Measurements from ENCODE around the gene PCP2.

The PCP2 gene

GRCh38 chr19:7619671-7620441 is 13.7 kb downstream of the PCP2 start:
- H3K23ac ChIP-seq (ENCODE audit: low read length in 2 of 2): no peak overlapping the region
- peaks cover 39 to 85% of the 10 kb centered on the region in 2 experiments for H3K36me3 ChIP-seq (ENCODE audit: control insufficient read depth in 1 of 2, insufficient read depth in 2 of 2, low read depth in 1 of 2, low read length in 2 of 2)
- peaks cover 19% of the 10 kb centered on the region for H3K79me1 ChIP-seq (replicated peaks; ENCODE audit: low read length, poor library complexity, severe bottlenecking)
- no peaks in the 10 kb centered on the region for H3K4me1 ChIP-seq (ENCODE audit: control insufficient read depth, insufficient read depth, low read depth, low read length)
- H3K4ac ChIP-seq (ENCODE audit: low read depth in 1 of 2, low read length in 2 of 2): no peak overlapping the region
- no peak overlapping the region for H4K8ac ChIP-seq (ENCODE audit: low read length)
- no peak overlapping the region for H3K14ac ChIP-seq (ENCODE audit: low read length in 2 of 2)
- no peak overlapping the region for H3K9ac ChIP-seq (ENCODE audit: low read length)
- H2BK15ac ChIP-seq (ENCODE audit: low read depth, poor library complexity, severe bottlenecking): no peak overlapping the region
- H3K4me3 ChIP-seq (ENCODE audit: insufficient read depth in 1 of 2, low read depth in 1 of 2, low read length in 2 of 2): no peak overlapping the region
- H2BK120ac ChIP-seq (ENCODE audit: low read depth, low read length): no peak overlapping the region
- no peak overlapping the region for H3K4me2 ChIP-seq (ENCODE audit: low read length, poor library complexity, severe bottlenecking)
- H4K91ac ChIP-seq (ENCODE audit: low read length): no peak overlapping the region
- H2AFZ ChIP-seq (ENCODE audit: low read depth, low read length): no peak overlapping the region
- no peak for DNase-seq
- no peaks in the 10 kb centered on the region for H3K9me3 ChIP-seq (ENCODE audit: control insufficient read depth, low read length)
- no peaks in the 10 kb centered on the region for H3K27me3 ChIP-seq (ENCODE audit: control insufficient read depth in 1 of 2, insufficient read depth in 1 of 2, low read length in 2 of 2)
- H2BK5ac ChIP-seq (ENCODE audit: low read depth, low read length, poor library complexity, severe bottlenecking): no peak overlapping the region
- H3K18ac ChIP-seq (ENCODE audit: low read depth in 1 of 2, low read length in 2 of 2): no peak overlapping the region
- 97% methylated on average over 48 of the region's 48 CpGs for WGBS
- H2AK5ac ChIP-seq (ENCODE audit: low read length, severe bottlenecking): no peak overlapping the region
- no peak overlapping the region for H2BK12ac ChIP-seq (ENCODE audit: low read length in 2 of 2)
- no peak overlapping the region for H3K27ac ChIP-seq (ENCODE audit: low read length, poor library complexity, severe bottlenecking)

GRCh38 chr19:7618771-7619510 is 14.6 kb downstream of the PCP2 start:
- H3K18ac ChIP-seq (ENCODE audit: low read depth in 1 of 2, low read length in 2 of 2): no peak overlapping the region
- no peak overlapping the region for H2AFZ ChIP-seq (ENCODE audit: low read depth, low read length)
- no peak overlapping the region for H4K91ac ChIP-seq (ENCODE audit: low read length)
- no peak overlapping the region for H3K4me3 ChIP-seq (ENCODE audit: insufficient read depth in 1 of 2, low read depth in 1 of 2, low read length in 2 of 2)
- no peak overlapping the region for H2BK5ac ChIP-seq (ENCODE audit: low read depth, low read length, poor library complexity, severe bottlenecking)
- 97% methylated on average over 20 of the region's 21 CpGs for WGBS
- H2AK5ac ChIP-seq (ENCODE audit: low read length, severe bottlenecking): no peak overlapping the region
- H3K9me3 ChIP-seq (ENCODE audit: control insufficient read depth, low read length): no peaks in the 10 kb centered on the region
- no peak overlapping the region for H3K4me2 ChIP-seq (ENCODE audit: low read length, poor library complexity, severe bottlenecking)
- no peak overlapping the region for H3K9ac ChIP-seq (ENCODE audit: low read length)
- no peak overlapping the region for H4K8ac ChIP-seq (ENCODE audit: low read length)
- peaks cover 33 to 75% of the 10 kb centered on the region in 2 experiments for H3K36me3 ChIP-seq (ENCODE audit: control insufficient read depth in 1 of 2, insufficient read depth in 2 of 2, low read depth in 1 of 2, low read length in 2 of 2)
- no peak overlapping the region for H3K27ac ChIP-seq (ENCODE audit: low read length, poor library complexity, severe bottlenecking)
- peaks cover 12% of the 10 kb centered on the region for H3K79me1 ChIP-seq (replicated peaks; ENCODE audit: low read length, poor library complexity, severe bottlenecking)
- H2BK15ac ChIP-seq (ENCODE audit: low read depth, poor library complexity, severe bottlenecking): no peak overlapping the region
- H3K4ac ChIP-seq (ENCODE audit: low read depth in 1 of 2, low read length in 2 of 2): no peak overlapping the region
- DNase-seq: no peak
- no peak overlapping the region for H2BK12ac ChIP-seq (ENCODE audit: low read length in 2 of 2)
- H3K23ac ChIP-seq (ENCODE audit: low read length in 2 of 2): no peak overlapping the region
- H3K27me3 ChIP-seq (ENCODE audit: control insufficient read depth in 1 of 2, insufficient read depth in 1 of 2, low read length in 2 of 2): no peaks in the 10 kb centered on the region
- no peak overlapping the region for H2BK120ac ChIP-seq (ENCODE audit: low read depth, low read length)
- no peak overlapping the region for H3K14ac ChIP-seq (ENCODE audit: low read length in 2 of 2)
- no peaks in the 10 kb centered on the region for H3K4me1 ChIP-seq (ENCODE audit: control insufficient read depth, insufficient read depth, low read depth, low read length)

GRCh38 chr19:7618348-7618747 is 15.2 kb downstream of the PCP2 start:
- no peak for DNase-seq
- Histone ChIP-seq H3K4me1 (ENCODE audit: control insufficient read depth, insufficient read depth, low read depth, low read length) (no peaks in the 10 kb centered on the region), H2BK5ac (ENCODE audit: low read depth, low read length, poor library complexity, severe bottlenecking) (no peak overlapping the region), H2BK120ac (ENCODE audit: low read depth, low read length) (no peak overlapping the region), H3K79me1 (replicated peaks; ENCODE audit: low read length, poor library complexity, severe bottlenecking) (peaks cover 12% of the 10 kb centered on the region), H3K23ac (ENCODE audit: low read length in 2 of 2) (no peak overlapping the region), H2AFZ (ENCODE audit: low read depth, low read length) (no peak overlapping the region), H3K18ac (ENCODE audit: low read depth in 1 of 2, low read length in 2 of 2) (no peak overlapping the region), H3K4me3 (ENCODE audit: insufficient read depth in 1 of 2, low read depth in 1 of 2, low read length in 2 of 2) (no peak overlapping the region), H3K9me3 (ENCODE audit: control insufficient read depth, low read length) (no peaks in the 10 kb centered on the region), H3K9ac (ENCODE audit: low read length) (no peak overlapping the region), H3K14ac (ENCODE audit: low read length in 2 of 2) (no peak overlapping the region), H3K4ac (ENCODE audit: low read depth in 1 of 2, low read length in 2 of 2) (no peak overlapping the region), H3K4me2 (ENCODE audit: low read length, poor library complexity, severe bottlenecking) (no peak overlapping the region), H4K91ac (ENCODE audit: low read length) (no peak overlapping the region), H4K8ac (ENCODE audit: low read length) (no peak overlapping the region), H3K27ac (ENCODE audit: low read length, poor library complexity, severe bottlenecking) (no peak overlapping the region), H2AK5ac (ENCODE audit: low read length, severe bottlenecking) (no peak overlapping the region), H3K27me3 (ENCODE audit: control insufficient read depth in 1 of 2, insufficient read depth in 1 of 2, low read length in 2 of 2) (no peaks in the 10 kb centered on the region), H2BK12ac (ENCODE audit: low read length in 2 of 2) (peak overlapping the region in 1 of 2 experiments; percentile 38), H3K36me3 (ENCODE audit: control insufficient read depth in 1 of 2, insufficient read depth in 2 of 2, low read depth in 1 of 2, low read length in 2 of 2) (peaks cover 33 to 70% of the 10 kb centered on the region in 2 experiments), H2BK15ac (ENCODE audit: low read depth, poor library complexity, severe bottlenecking) (no peak overlapping the region)
- 91% methylated on average over 4 of the region's 4 CpGs for WGBS

GRCh38 chr19:7617735-7618134 is 15.8 kb downstream of the PCP2 start:
- no peak overlapping the region for H3K18ac ChIP-seq (ENCODE audit: low read depth in 1 of 2, low read length in 2 of 2)
- H2BK120ac ChIP-seq (ENCODE audit: low read depth, low read length): no peak overlapping the region
- no peak overlapping the region for H4K91ac ChIP-seq (ENCODE audit: low read length)
- no peak overlapping the region for H3K4ac ChIP-seq (ENCODE audit: low read depth in 1 of 2, low read length in 2 of 2)
- no peak overlapping the region for H2AFZ ChIP-seq (ENCODE audit: low read depth, low read length)
- 97% methylated on average over 26 of the region's 28 CpGs for WGBS
- H2AK5ac ChIP-seq (ENCODE audit: low read length, severe bottlenecking): no peak overlapping the region
- H3K4me1 ChIP-seq (ENCODE audit: control insufficient read depth, insufficient read depth, low read depth, low read length): no peaks in the 10 kb centered on the region
- peaks cover 10% of the 10 kb centered on the region for H3K79me1 ChIP-seq (replicated peaks; ENCODE audit: low read length, poor library complexity, severe bottlenecking)
- H2BK5ac ChIP-seq (ENCODE audit: low read depth, low read length, poor library complexity, severe bottlenecking): no peak overlapping the region
- H3K9ac ChIP-seq (ENCODE audit: low read length): no peak overlapping the region
- H2BK12ac ChIP-seq (ENCODE audit: low read length in 2 of 2): no peak overlapping the region
- no peak for DNase-seq
- peaks cover 28 to 63% of the 10 kb centered on the region in 2 experiments for H3K36me3 ChIP-seq (ENCODE audit: control insufficient read depth in 1 of 2, insufficient read depth in 2 of 2, low read depth in 1 of 2, low read length in 2 of 2)
- H3K27me3 ChIP-seq (ENCODE audit: control insufficient read depth in 1 of 2, insufficient read depth in 1 of 2, low read length in 2 of 2): no peaks in the 10 kb centered on the region
- no peak overlapping the region for H3K23ac ChIP-seq (ENCODE audit: low read length in 2 of 2)
- H2BK15ac ChIP-seq (ENCODE audit: low read depth, poor library complexity, severe bottlenecking): no peak overlapping the region
- H3K27ac ChIP-seq (ENCODE audit: low read length, poor library complexity, severe bottlenecking): no peak overlapping the region
- no peak overlapping the region for H3K14ac ChIP-seq (ENCODE audit: low read length in 2 of 2)
- no peak overlapping the region for H3K4me3 ChIP-seq (ENCODE audit: insufficient read depth in 1 of 2, low read depth in 1 of 2, low read length in 2 of 2)
- H3K4me2 ChIP-seq (ENCODE audit: low read length, poor library complexity, severe bottlenecking): no peak overlapping the region
- H4K8ac ChIP-seq (ENCODE audit: low read length): no peak overlapping the region
- H3K9me3 ChIP-seq (ENCODE audit: control insufficient read depth, low read length): no peaks in the 10 kb centered on the region

Measured in mesenchymal stem cell (in vitro differentiated cells and primary cell).